Mucosa of rectum (tissue), 2 donors: ENCODE measurements around the gene AK2.
"Not testable (repeated sequence)": the region's sequence is repeated elsewhere in the genome, so short reads cannot be mapped to it uniquely, and the experiment has no call there.

ENCODE experiments used
- H3K27ac ChIP-seq, 2 donors: one replicate each; pipeline ENCODE4 v1.7.0; 2013; ENCODE audit warnings: inconsistent platforms in 2 of 2, low read depth in 2 of 2, low read length in 2 of 2
- H3K27me3 ChIP-seq, 2 donors: one replicate each; pipeline ENCODE4 v1.7.0; 2013; ENCODE audit warnings: low read length in 2 of 2; ENCODE audit not compliant: control insufficient read depth in 2 of 2, insufficient read depth in 2 of 2
- H3K36me3 ChIP-seq, 2 donors: one replicate each; pipeline ENCODE4 v1.7.0; 2013; ENCODE audit warnings: low read length in 2 of 2; ENCODE audit not compliant: control insufficient read depth in 2 of 2, insufficient read depth in 2 of 2
- H3K4me1 ChIP-seq, 2 donors: one replicate each; pipeline ENCODE4 v1.7.0; 2013; ENCODE audit warnings: low read length in 2 of 2, mild to moderate bottlenecking in 1 of 2; ENCODE audit not compliant: control insufficient read depth in 2 of 2, insufficient read depth in 2 of 2
- H3K4me3 ChIP-seq, 2 donors: one replicate each; pipeline ENCODE4 v1.7.0; 2013; ENCODE audit warnings: low read length in 2 of 2
- H3K9ac ChIP-seq, 2 donors: one replicate each; pipeline ENCODE4 v1.7.0; 2013; ENCODE audit warnings: low read length in 2 of 2, low read depth in 1 of 2, mild to moderate bottlenecking in 1 of 2
- H3K9me3 ChIP-seq, 2 donors: one replicate each; pipeline ENCODE4 v1.7.0; 2013; ENCODE audit warnings: low read length in 2 of 2; ENCODE audit not compliant: control insufficient read depth in 2 of 2
- donor health status: healthy.
- donor health status: Normal muscosa, but diverticular disease.

The AK2 gene

DNA sequence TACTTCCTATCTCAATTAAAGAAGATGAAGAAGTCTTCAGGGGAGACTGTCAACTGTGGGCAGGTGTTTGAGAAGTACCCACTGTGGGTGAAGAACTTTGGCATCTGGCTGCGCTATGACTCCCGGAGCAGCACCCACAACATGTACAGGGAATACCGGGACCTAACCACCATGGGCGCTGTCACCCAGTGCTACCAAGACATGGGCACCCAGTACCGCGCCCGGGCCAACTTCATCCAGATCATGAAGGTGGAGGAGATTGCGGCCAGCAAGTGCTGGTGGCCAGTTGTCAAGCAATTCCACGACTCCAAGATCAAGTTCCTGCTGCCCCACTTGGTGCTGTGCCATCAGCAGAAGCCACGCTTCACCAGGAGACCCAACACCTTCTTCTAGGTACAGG, 56.6 kb downstream of the AK2 start:
- no peaks in the 10 kb centered on the region for H3K9me3 ChIP-seq
- peaks cover 10 to 23% of the 10 kb centered on the region in 2 donors for H3K4me1 ChIP-seq
- peak overlapping the region in 1 of 2 donors; percentile 79 for H3K27ac ChIP-seq
- H3K27me3 ChIP-seq: no peaks in the 10 kb centered on the region
- no peak overlapping the region for H3K4me3 ChIP-seq
- no peak overlapping the region for H3K9ac ChIP-seq
- no peaks in the 10 kb centered on the region for H3K36me3 ChIP-seq

DNA sequence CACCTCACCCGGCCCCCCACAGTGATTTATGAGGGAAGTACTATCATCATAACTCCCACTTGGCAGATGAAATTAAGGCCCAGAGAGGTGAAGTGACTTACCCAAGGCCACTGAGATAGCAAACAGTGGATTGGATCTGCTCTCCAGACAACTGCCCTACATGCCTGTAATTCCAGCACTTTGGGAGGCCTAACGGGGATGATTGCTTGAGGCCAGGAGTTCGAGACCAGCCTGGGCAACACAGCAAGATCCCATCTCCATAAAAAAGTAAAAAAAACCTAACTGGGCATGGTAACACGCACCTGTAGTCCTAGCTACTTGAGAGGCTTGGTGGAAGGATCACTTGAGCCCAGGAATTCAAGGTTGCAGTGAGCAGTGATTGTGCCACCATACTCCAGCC, 57.8 kb downstream of the AK2 start:
- Histone ChIP-seq H3K27me3 (no peaks in the 10 kb centered on the region), H3K27ac (no peak overlapping the region)

DNA sequence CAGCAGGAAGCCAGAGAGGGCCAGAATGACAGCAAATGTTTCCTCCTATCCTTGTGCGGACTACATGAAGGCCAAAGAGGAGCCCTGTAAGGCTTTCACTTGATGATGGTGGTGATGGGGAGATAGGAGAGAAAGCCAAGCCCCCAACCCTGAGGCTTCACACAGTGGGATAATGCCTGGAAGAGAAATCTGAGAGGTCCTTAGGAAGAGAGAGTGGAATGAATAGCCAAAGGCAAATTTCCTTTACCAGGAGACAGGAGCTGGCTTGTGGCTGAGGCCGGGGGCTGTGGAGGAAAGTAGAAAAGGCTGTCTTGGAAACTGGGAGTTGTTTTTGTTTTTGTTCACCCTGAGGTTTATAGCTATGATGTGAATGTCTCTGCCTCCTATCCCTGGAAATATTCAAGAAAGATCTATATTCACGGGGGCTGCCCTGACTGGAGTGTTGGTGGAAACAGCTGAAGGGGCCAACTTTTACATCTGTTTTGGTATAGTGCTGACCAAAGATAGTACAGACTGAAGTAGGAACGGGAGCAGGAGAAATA, 59.1 kb downstream of the AK2 start:
- Histone ChIP-seq H3K4me3 (no peak overlapping the region), H3K36me3 (no peaks in the 10 kb centered on the region), H3K4me1 (peaks cover 11 to 29% of the 10 kb centered on the region in 2 donors), H3K9ac (no peak overlapping the region), H3K27ac (no peak overlapping the region), H3K27me3 (peaks cover 0 to 2% of the 10 kb centered on the region in 2 donors), H3K9me3 (no peaks in the 10 kb centered on the region)

More for the DNA sequence above, 57.8 kb downstream of the AK2 start:
- Histone ChIP-seq H3K9me3 (no peaks in the 10 kb centered on the region), H3K4me3 (no peak overlapping the region), H3K36me3 (no peaks in the 10 kb centered on the region), H3K9ac (no peak overlapping the region), H3K4me1 (peaks cover 10 to 23% of the 10 kb centered on the region in 2 donors)

DNA sequence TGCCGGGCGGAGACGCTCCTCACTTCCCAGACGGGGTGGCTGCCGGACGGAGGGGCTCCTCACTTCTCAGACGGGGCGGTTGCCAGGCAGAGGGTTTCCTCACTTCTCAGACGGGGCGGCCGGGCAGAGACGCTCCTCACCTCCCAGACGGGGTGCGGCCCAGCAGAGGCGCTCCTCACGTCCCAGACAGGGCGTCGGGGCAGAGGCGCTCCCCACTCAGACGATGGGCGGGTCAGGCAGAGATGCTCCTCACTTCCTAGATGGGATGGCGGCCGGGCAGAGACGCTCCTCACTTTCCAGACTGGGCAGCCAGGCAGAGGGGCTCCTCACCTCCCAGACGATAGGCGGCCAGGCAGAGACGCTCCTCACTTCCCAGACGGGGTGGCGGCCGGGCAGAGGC, 61.6 kb downstream of the AK2 start:
- H3K27ac ChIP-seq: not testable (repeated sequence)

DNA sequence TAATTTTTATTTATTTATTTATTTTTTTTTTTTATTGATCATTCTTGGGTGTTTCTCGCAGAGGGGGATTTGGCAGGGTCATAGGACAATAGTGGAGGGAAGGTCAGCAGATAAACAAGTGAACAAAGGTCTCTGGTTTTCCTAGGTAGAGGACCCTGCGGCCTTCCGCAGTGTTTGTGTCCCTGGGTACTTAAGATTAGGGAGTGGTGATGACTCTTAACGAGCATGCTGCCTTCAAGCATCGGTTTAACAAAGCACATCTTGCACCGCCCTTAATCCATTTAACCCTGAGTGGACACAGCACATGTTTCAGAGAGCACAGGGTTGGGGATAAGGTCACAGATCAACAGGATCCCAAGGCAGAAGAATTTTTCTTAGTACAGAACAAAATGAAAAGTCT, 63.2 kb downstream of the AK2 start:
- not testable (repeated sequence) for H3K36me3 ChIP-seq, H3K9me3 ChIP-seq, H3K9ac ChIP-seq, H3K4me1 ChIP-seq, H3K27ac ChIP-seq, H3K4me3 ChIP-seq
- H3K27me3 ChIP-seq: peaks cover 8 to 11% of the 10 kb centered on the region in 2 donors

More for the DNA sequence above, 61.6 kb downstream of the AK2 start:
- H3K36me3 ChIP-seq, H3K9ac ChIP-seq, H3K9me3 ChIP-seq, H3K4me3 ChIP-seq: not testable (repeated sequence)
- Histone ChIP-seq H3K4me1 (peaks cover 5 to 13% of the 10 kb centered on the region in 2 donors), H3K27me3 (peaks cover 8 to 11% of the 10 kb centered on the region in 2 donors)

DNA sequence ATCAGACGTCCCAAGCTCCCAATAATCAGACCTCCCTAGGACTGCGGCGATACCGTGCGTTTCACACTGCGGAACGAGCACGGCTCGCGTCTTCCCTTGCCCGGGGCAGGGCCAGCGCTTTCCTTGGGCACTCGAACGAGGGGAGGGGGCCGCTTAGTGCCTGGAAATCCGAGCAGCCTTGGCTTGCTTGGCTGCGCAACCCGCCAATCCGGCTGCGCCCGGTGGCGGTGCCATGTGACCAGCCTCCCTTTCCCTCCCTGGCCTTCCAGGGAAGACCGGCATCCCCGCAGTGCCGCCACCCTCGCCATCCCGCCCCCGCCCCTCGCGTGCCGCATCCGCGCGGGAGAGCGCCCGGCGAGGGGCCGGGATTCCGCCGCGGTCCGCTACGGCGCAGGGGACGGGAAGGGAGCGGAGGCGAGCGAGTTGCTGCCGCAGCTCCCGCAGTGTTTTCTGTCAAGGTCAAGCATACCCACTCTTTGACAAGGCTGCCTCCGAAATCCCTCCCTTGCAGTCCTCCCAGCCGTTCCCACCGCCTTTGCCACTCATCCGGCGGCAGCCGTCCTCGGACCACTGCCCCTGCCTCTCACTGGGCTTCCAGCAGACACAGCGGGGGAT, 63.8 kb downstream of the AK2 start:
- Histone ChIP-seq H3K36me3 (no peaks in the 10 kb centered on the region), H3K27me3 (peaks cover 8 to 11% of the 10 kb centered on the region in 2 donors), H3K9me3 (no peaks in the 10 kb centered on the region), H3K4me3 (peak overlapping the region; percentile 68 to 69), H3K27ac (no peak overlapping the region), H3K4me1 (peaks cover 3 to 10% of the 10 kb centered on the region in 2 donors), H3K9ac (peak overlapping the region; percentile 17 to 65)

DNA sequence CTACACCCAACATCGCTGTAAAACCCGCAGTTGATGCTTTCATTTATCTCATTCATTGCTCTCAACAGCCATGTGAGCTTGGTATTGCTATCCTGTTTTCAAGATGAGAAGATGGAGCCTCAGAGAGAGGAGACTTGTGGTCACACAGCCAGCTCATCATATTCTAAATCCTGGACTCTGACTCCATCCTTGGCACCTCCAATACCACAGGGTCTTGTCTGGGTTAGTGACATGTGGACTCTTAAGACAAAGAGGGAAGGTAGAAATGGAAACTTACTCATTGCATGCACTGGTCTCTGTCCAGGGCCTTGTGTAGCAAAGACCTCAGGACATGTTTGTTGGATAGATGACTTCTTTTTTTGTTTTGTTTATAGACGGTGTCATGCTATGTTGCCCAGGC, 65.1 kb downstream of the AK2 start:
- peaks cover 8 to 11% of the 10 kb centered on the region in 2 donors for H3K27me3 ChIP-seq
- H3K4me3 ChIP-seq: no peak overlapping the region
- no peaks in the 10 kb centered on the region for H3K36me3 ChIP-seq
- H3K9me3 ChIP-seq: no peaks in the 10 kb centered on the region
- H3K27ac ChIP-seq: no peak overlapping the region
- no peak overlapping the region for H3K9ac ChIP-seq
- peaks cover 3 to 10% of the 10 kb centered on the region in 2 donors for H3K4me1 ChIP-seq

DNA sequence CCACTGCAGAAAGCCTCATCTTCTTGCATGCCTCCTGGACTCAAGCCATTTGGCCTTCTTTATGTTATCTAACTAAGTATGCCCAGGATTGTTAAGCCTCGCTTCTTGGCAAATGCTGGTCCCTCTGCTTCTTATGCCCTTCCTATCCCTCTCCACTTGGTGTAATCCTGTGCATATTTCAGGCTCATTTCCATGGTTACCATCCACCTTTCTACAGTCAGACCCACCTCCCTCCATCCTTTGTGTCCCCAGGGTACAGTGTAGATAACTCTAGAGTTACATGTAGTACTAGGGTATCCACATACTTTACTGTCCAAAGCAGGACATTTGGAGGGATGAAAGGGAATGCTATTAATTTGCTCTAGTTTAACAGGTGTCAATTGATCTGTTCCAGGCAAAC, 65.5 kb downstream of the AK2 start:
- no peak overlapping the region for H3K4me3 ChIP-seq
- H3K4me1 ChIP-seq: peaks cover 3 to 10% of the 10 kb centered on the region in 2 donors
- no peak overlapping the region for H3K27ac ChIP-seq
- no peak overlapping the region for H3K9ac ChIP-seq
- no peaks in the 10 kb centered on the region for H3K9me3 ChIP-seq
- peaks cover 8 to 11% of the 10 kb centered on the region in 2 donors for H3K27me3 ChIP-seq
- no peaks in the 10 kb centered on the region for H3K36me3 ChIP-seq

DNA sequence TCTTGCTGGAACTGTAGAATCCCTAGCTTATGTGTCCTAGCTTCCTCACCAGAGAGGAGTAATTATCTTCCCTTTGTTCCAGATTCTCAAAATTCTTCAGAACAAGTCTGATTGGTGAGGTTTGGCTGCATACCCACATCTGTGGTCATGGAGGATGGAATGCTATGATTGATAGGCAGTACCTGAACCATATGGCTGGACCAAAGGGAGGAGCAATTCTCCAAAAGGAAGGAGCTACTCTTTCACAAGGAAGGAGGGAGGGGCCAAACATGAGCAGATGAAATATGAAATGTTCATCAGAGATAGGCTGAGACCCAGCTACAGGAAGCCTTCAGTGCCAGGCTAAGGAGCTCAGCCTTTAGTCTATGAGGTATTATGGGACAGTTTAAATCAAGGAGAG, 67.1 kb downstream of the AK2 start:
- H3K36me3 ChIP-seq: no peaks in the 10 kb centered on the region
- peaks cover 8 to 11% of the 10 kb centered on the region in 2 donors for H3K27me3 ChIP-seq
- H3K9me3 ChIP-seq: no peaks in the 10 kb centered on the region
- H3K9ac ChIP-seq: no peak overlapping the region
- H3K4me1 ChIP-seq: peaks cover 3 to 10% of the 10 kb centered on the region in 2 donors
- no peak overlapping the region for H3K4me3 ChIP-seq
- no peak overlapping the region for H3K27ac ChIP-seq

DNA sequence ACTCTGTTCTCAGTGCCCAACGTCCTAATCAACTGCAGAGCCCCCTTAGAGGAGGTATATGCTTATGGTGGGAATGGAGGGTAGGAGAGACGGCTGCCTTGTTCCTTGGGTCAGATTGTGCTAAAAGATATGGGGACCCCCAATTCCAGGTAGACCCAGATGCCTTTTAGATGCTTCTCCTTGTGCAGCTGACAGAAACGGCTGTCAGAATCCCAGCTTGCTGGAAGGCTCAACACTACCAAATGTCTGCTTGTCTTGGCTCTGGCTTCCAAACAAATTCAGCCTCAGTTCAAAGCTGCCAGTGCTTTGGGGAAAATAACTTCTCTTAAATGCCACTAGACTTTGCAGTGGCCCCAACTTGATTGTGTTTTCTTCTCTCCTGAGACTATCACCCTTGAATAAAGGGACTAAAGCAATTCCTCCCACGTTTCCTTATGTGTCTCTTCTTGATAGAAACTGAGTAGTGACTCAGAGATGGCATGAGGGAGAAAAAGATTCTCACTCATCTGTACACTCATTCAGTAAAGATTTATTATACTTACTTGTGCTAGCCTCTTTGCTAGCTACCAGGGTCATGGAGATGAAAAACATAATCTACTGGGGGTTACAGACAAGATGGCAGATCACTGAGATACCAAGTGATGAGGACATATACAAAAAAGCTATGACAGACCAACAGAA, 68.7 kb downstream of the AK2 start:
- Histone ChIP-seq H3K4me1 (peaks cover 4 to 9% of the 10 kb centered on the region in 2 donors), H3K27ac (no peak overlapping the region), H3K9ac (no peak overlapping the region), H3K4me3 (no peak overlapping the region), H3K9me3 (no peaks in the 10 kb centered on the region), H3K27me3 (peaks cover 8 to 11% of the 10 kb centered on the region in 2 donors), H3K36me3 (no peaks in the 10 kb centered on the region)
